Astrocyte of the cerebellum (primary cell): ENCODE measurements around the gene PIP5K1B.

Experiments
- DNase-seq: peaks from one replicate; pipeline ENCODE4 v3.0.0-alpha.2; 2011; ENCODE audit warnings: low read depth
- H3K4me3 ChIP-seq: 2 replicates; pipeline ENCODE4 v1.5.1; 2011; ENCODE audit warnings: mild to moderate bottlenecking, low read depth, low read length, moderate library complexity
- CTCF ChIP-seq: IDR thresholded peaks from 2 replicates; pipeline ENCODE4 v1.5.1; 2012; ENCODE audit warnings: low read length, low read depth, moderate library complexity, mild to moderate bottlenecking; ENCODE audit errors: missing control alignments
- in situ Hi-C: cut with HindIII; loops from 2 replicates; pipeline ENCODE4 v1.10.0; 2017; ENCODE audit warnings: low sequenced_read_pairs

PIP5K1B gene

GRCh38 chr9:68907910-68908309 lies 202.9 kb downstream of the PIP5K1B start:
- H3K4me3 ChIP-seq, result no peak overlapping the region
- no peak for DNase-seq
- TF ChIP-seq CTCF, result no peak
- in situ Hi-C loops, result loop anchor here (5.0 kb wide), 1 partner anchor 101 kb away; no protein-coding TSS in a partner anchor

GRCh38 chr9:68912561-68912960 lies 207.5 kb downstream of the PIP5K1B start:
- H3K4me3 ChIP-seq, result no peak overlapping the region
- in situ Hi-C loops, result no loop called here
- DNase-seq, result no peak
- no peak for TF ChIP-seq CTCF

- DNase-seq, result no peak
- H3K4me3 ChIP-seq, result no peak overlapping the region
- TF ChIP-seq CTCF, result no peak
- in situ Hi-C loops, result no loop called here
These were observed 208.0 kb downstream of the PIP5K1B start for GRCh38 chr9:68913054-68913453.

- in situ Hi-C loops, result no loop called here
- no peak for DNase-seq
- H3K4me3 ChIP-seq, result no peak overlapping the region
- no peak for TF ChIP-seq CTCF
These were observed 209.7 kb downstream of the PIP5K1B start for GRCh38 chr9:68914751-68915150.

GRCh38 chr9:68919661-68920060 lies 214.6 kb downstream of the PIP5K1B start:
- in situ Hi-C loops, result no loop called here
- no peak for DNase-seq
- no peak for TF ChIP-seq CTCF
- no peak overlapping the region for H3K4me3 ChIP-seq

GRCh38 chr9:68920921-68921320 lies 215.9 kb downstream of the PIP5K1B start:
- H3K4me3 ChIP-seq, result no peak overlapping the region
- TF ChIP-seq CTCF, result no peak
- in situ Hi-C loops, result no loop called here
- no peak for DNase-seq

GRCh38 chr9:68923480-68923879 lies 218.4 kb downstream of the PIP5K1B start:
- no peak for TF ChIP-seq CTCF
- H3K4me3 ChIP-seq, result no peak overlapping the region
- in situ Hi-C loops, result no loop called here
- DNase-seq, result no peak
